Mucosa of descending colon (tissue), 3 donors: ENCODE data around the gene CFAP74. TPM values are rescaled to one million over a fixed set of nuclear protein-coding genes. Genes with fewer than 3 reads are reported as not detected.

Experiments used
- ATAC-seq: fragments of 200-7000 bp; cut with Tn5 transposase; one replicate; pipeline ENCODE4 v1.9.1; 2020; ENCODE audit warnings: mild to moderate bottlenecking, moderate library complexity
- DNase-seq, 3 donors: peaks; one replicate each; pipeline ENCODE4 v3.0.0-alpha.2; 2020
- H3K36me3 ChIP-seq: fragments of 200-600 bp; one replicate; pipeline ENCODE4 v1.8.0; 2021; ENCODE audit warnings: low read depth, mild to moderate bottlenecking
- H3K4me1 ChIP-seq: fragments of 200-600 bp; one replicate; pipeline ENCODE4 v1.8.0; 2021; ENCODE audit warnings: low read depth, mild to moderate bottlenecking
- H3K4me3 ChIP-seq: fragments of 200-600 bp; one replicate; pipeline ENCODE4 v1.8.0; 2021; ENCODE audit warnings: mild to moderate bottlenecking
- H3K9me3 ChIP-seq: fragments of 200-600 bp; one replicate; pipeline ENCODE4 v1.8.0; 2021; ENCODE audit warnings: mild to moderate bottlenecking
- intact Hi-C, 2 donors: fragments of 100-400 bp; cut with DNase I in 1 of 2; cut with micrococcal nuclease in 1 of 2; formaldehyde crosslinking; loops; one replicate each; pipeline versions ENCODE4 v1.11.0 to v1.11.1; 2022; cut with DNase I, micrococcal nuclease
- total RNA-seq, 3 donors: library from RNA; stranded (reverse); fragmentation: NEBNext Ultra II Directional in 2 of 3; extraction: Animal tissue kit (Norgen Biotek cat#: 25700) in 2 of 3; gene quantifications; one replicate each; pipeline versions ENCODE4 v1.2.1 to v1.2.4, GENCODE V29; 2021 to 2023
- TF ChIP-seq, protein P1 (sequence below): fragments of 200-600 bp; IDR thresholded peaks from one replicate; pipeline ENCODE4 v1.8.0; 2022; ENCODE audit warnings: antibody characterized with exemption, mild to moderate bottlenecking
- donor health status: DM: no; HTN: no; CAD: no; lungs with moderate emphysema.
- donor health status: DM: no; HTN: no; CAD: no.
- donor health status: DM: no; HTN: yes; CAD: no.

The CFAP74 gene
- total RNA-seq, 3 donors from 2014 or later, result 0.06 to 0.13 TPM; not detected in 1

DNA sequence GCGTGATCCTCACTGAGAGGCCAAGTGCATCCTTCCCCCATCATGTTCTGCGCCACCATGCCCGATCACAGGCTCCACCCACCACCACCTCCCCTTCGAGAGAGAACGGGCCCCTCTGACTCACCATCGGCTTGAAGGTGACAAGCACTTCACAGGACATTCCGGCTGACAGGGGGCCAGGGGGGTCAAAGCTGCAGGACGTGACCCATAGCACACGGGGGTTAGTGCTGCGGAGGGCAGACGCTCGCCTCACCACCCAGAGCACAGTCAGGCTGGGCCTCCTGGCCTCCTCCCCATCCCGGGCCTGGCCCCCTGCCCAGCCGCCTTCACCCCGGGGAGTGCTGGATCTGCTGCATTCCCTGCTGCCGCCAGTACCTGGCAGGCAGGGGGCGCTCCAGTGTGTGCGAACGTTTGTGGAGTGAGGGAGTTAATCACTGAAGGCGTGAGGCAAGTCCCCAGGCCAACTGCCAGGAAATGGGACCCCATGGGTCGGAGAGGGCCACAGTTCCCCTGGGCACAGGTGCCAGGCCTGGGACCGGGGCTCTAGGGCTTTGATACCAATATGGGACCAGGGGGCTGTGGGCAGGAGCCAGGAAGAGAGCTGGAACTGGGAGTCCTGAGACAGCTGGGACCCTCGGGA, 43.6 kb downstream of the CFAP74 start:
- no peaks in the 10 kb centered on the region for H3K4me1 ChIP-seq
- ATAC-seq, result peak; percentile 86
- intact Hi-C loops, result no loop called here
- DNase-seq, result peak; percentile 75 to 87 (median 87)
- TF ChIP-seq, protein P1, sequence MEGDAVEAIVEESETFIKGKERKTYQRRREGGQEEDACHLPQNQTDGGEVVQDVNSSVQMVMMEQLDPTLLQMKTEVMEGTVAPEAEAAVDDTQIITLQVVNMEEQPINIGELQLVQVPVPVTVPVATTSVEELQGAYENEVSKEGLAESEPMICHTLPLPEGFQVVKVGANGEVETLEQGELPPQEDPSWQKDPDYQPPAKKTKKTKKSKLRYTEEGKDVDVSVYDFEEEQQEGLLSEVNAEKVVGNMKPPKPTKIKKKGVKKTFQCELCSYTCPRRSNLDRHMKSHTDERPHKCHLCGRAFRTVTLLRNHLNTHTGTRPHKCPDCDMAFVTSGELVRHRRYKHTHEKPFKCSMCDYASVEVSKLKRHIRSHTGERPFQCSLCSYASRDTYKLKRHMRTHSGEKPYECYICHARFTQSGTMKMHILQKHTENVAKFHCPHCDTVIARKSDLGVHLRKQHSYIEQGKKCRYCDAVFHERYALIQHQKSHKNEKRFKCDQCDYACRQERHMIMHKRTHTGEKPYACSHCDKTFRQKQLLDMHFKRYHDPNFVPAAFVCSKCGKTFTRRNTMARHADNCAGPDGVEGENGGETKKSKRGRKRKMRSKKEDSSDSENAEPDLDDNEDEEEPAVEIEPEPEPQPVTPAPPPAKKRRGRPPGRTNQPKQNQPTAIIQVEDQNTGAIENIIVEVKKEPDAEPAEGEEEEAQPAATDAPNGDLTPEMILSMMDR, result peak; percentile 62
- H3K4me3 ChIP-seq, result no peak overlapping the region
- H3K9me3 ChIP-seq, result no peaks in the 10 kb centered on the region
- no peaks in the 10 kb centered on the region for H3K36me3 ChIP-seq

DNA sequence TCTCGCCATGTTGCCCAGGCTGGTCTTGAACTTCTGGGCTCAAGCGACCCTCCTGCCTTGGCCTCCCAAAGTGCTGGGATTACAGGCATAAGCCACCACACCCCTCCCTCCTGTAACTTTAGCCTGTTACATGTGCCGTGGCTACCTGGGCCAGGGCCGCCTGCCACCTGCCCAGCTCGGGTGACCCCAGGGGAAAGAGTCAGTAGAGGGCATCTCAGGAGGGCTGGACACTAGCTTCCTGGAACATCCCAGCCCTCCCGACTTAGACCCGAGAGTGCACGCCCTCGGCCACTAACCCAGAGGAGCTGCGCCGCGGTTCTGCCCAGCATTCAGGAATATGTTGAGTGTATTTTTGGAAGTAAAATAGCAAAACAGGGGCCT, 44.1 kb downstream of the CFAP74 start:
- DNase-seq, result no peak
- ATAC-seq, result no peak
- Histone ChIP-seq H3K36me3 (no peaks in the 10 kb centered on the region), H3K9me3 (no peaks in the 10 kb centered on the region), H3K4me1 (no peaks in the 10 kb centered on the region), H3K4me3 (no peak overlapping the region)
- TF ChIP-seq, protein P1, result no peak
- intact Hi-C loops, result no loop called here

DNA sequence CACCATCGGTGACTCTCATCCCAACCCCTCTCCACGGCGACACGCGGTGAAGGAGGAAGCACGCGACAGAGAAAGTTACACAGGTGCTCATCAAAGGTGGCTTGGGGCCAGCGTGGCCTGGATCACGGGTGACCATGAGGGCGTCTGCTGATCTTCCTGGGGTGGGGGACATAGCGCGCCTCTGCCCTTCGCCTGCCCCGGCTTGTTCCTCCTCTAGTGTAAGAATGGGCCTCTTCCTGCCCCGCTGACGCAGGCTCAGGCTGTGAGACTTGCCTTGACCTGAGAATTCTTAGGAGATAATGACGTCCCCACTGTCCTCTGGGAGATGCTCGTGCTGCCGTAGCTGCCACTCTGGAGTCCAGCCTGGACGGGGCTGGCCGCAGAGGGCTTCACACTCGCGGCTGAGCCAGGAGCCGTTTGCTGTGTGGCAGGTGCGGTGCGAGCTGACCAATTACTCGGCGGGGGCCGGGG, 45.5 kb downstream of the CFAP74 start:
- Histone ChIP-seq H3K4me3 (no peak overlapping the region), H3K4me1 (no peaks in the 10 kb centered on the region), H3K36me3 (no peaks in the 10 kb centered on the region), H3K9me3 (no peaks in the 10 kb centered on the region)
- intact Hi-C loops, result no loop called here
- DNase-seq (peak in 1 of 3 donors; percentile 38), ATAC-seq (no peak)
- TF ChIP-seq, protein P1, result no peak

DNA sequence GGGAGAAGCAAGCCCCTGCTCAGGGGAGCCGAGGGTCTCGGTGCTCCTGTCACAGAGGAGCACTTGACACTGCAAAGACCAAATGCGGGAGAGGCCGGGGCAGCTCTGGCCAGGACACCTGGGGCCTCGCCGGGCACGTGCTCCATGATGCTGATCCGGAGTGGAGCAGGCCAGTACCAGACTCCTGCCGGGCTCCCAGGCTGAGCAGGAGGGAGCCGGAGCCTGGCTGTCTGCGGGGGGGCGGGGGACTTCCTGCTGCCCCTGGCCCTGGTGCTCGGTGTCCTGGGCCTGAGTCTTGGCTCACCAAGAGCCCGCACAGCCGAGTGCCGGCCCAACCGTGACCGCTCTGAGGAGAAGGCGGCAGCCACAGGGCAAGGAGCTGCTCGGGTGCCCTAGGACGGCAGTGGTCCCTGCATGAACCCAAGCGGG, 46.0 kb downstream of the CFAP74 start:
- intact Hi-C loops, result no loop called here
- H3K4me3 ChIP-seq, result no peak overlapping the region
- no peaks in the 10 kb centered on the region for H3K4me1 ChIP-seq
- no peak for ATAC-seq
- H3K36me3 ChIP-seq, result no peaks in the 10 kb centered on the region
- TF ChIP-seq, protein P1, result no peak
- no peaks in the 10 kb centered on the region for H3K9me3 ChIP-seq
- DNase-seq, result peak in 1 of 3 donors; percentile 43

DNA sequence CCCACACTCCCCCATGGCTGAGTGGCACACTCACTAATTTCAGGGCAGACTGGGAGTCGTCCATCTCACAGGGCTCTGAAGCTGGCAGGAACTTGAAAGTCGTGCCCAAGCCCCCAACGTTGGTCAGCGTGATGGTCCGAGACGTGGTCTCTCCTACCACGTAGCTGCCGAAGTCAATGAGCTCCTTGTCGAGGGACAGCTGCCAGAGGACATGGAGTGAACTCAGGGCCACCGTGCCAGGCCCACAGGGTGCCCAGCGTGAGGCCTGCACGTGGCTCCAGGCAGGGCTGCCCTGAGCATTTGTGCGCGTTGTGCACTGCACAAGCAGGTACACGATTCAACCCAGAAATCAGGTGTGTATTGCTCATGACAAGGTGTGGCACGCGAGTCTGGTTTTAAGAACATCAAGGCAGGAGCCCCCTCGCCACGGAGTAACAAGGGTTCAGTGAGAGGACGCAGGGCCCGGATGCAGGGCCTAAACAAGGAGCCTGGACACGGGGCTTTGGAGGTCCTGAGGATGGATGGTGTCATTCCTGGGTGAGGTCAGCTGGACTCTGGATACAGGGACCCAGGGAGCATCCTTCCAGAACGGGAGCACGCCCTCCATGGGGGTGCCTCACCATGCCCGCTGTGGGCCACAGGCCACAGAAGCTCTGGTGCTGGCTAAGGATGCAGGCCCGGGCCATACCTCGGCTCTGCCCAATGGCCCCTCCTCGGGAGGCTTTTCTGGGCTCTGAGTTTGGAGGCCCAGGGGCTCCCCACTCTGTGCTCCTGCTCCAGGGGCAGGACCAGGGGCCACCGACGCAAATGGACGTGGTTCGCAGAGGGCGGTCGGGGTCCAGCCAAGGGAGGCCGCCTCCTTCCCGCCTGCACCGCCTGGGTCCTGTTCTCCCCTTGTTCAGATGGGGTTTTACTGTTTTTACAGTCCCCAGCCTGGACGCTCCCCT, 46.7 kb downstream of the CFAP74 start:
- DNase-seq (no peak), ATAC-seq (no peak)
- TF ChIP-seq, protein P1, result no peak
- Histone ChIP-seq H3K4me1 (no peaks in the 10 kb centered on the region), H3K4me3 (no peak overlapping the region), H3K9me3 (no peaks in the 10 kb centered on the region), H3K36me3 (no peaks in the 10 kb centered on the region)
- intact Hi-C loops, result no loop called here
